Breast epithelium (tissue), 4 donors: Measurements from ENCODE around the gene GLUD1. TPM values are rescaled to one million over a fixed set of nuclear protein-coding genes. Genes with fewer than 3 reads are reported as not detected.

ENCODE experiments used
- DNase-seq, 2 donors: peaks; one replicate each; pipeline ENCODE4 v3.0.0-alpha.2; 2019; ENCODE audit warnings: low spot score in 2 of 2
- H3K27ac ChIP-seq, 2 donors: fragments of 200-600 bp; sonication (generic) in 1 of 2; one replicate each; pipeline ENCODE4 v1.5.1; 2016 to 2019; ENCODE audit warnings: mild to moderate bottlenecking in 1 of 2
- H3K27me3 ChIP-seq, 2 donors: fragments of 200-600 bp; sonication (generic) in 1 of 2; one replicate each; pipeline versions ENCODE4 v1.5.1 to v1.6.0; 2017 to 2019; ENCODE audit warnings: control low read depth in 1 of 2, mild to moderate bottlenecking in 1 of 2
- H3K36me3 ChIP-seq: fragments of 200-600 bp; one replicate; pipeline ENCODE4 v1.5.1; 2019
- H3K4me1 ChIP-seq, 2 donors: fragments of 200-600 bp; sonication (generic); one replicate each; pipeline ENCODE4 v1.5.1; 2016 to 2019; ENCODE audit warnings: control low read depth in 1 of 2
- H3K4me3 ChIP-seq, 3 donors: fragments of 200-600 bp; sonication (generic); 1 replicate in 2 of 3; 2 replicates in 1 of 3; pipeline ENCODE4 v1.5.1; 2016 to 2019; ENCODE audit warnings: mild to moderate bottlenecking in 3 of 3, moderate library complexity in 2 of 3
- H3K9me3 ChIP-seq, 2 donors: fragments of 200-600 bp; sonication (generic) in 1 of 2; one replicate each; pipeline ENCODE4 v1.5.1; 2016 to 2019; ENCODE audit warnings: control low read depth in 1 of 2
- CTCF ChIP-seq, 3 donors: fragments of 450-650 bp; IDR thresholded peaks; one replicate each; pipeline ENCODE4 v1.5.1; 2016 to 2017; ENCODE audit warnings: antibody characterized with exemption in 3 of 3, mild to moderate bottlenecking in 3 of 3, moderate library complexity in 3 of 3
- POLR2A ChIP-seq: fragments of 450-650 bp; IDR thresholded peaks from one replicate; pipeline ENCODE4 v1.6.1; 2016; ENCODE audit warnings: antibody characterized with exemption, mild to moderate bottlenecking, moderate library complexity
- POLR2AphosphoS5 ChIP-seq, 3 donors: sonication (generic); formaldehyde crosslinking; IDR thresholded peaks; one replicate each; pipeline ENCODE4 v1.6.1; 2017; ENCODE audit warnings: antibody characterized with exemption in 3 of 3
- intact Hi-C: fragments of 100-400 bp; cut with DNase I; formaldehyde crosslinking; loops from one replicate; pipeline ENCODE4 v1.15.1; 2023; ENCODE audit warnings: low total_unique reads
- total RNA-seq, 3 donors: library from RNA; depleted of rRNA; stranded (reverse); fragments of >200 nt; gene quantifications; one replicate each; pipeline ENCODE4 v1.1.0, GENCODE V29; 2016

Gene GLUD1
- total RNA-seq, 3 donors from 2014 or later: 171 to 210 (median 174) TPM

- no peak overlapping the region for H3K27ac ChIP-seq
- no peak for DNase-seq
- TF ChIP-seq POLR2A: no peak
- no peak for TF ChIP-seq CTCF (IDR thresholded peaks at IDR 0.05)
- no peak for TF ChIP-seq POLR2AphosphoS5 (IDR thresholded peaks at IDR 0.05)
- H3K36me3 ChIP-seq: no peaks in the 10 kb centered on the region
- no peaks in the 10 kb centered on the region for H3K27me3 ChIP-seq
- H3K4me1 ChIP-seq: no peaks in the 10 kb centered on the region
- intact Hi-C loops: no loop called here
- H3K4me3 ChIP-seq: no peak overlapping the region
- no peaks in the 10 kb centered on the region for H3K9me3 ChIP-seq
These were observed 28.5 kb downstream of the GLUD1 start for GRCh38 chr10:87066178-87066577.

- Histone ChIP-seq H3K9me3 (no peaks in the 10 kb centered on the region), H3K27me3 (no peaks in the 10 kb centered on the region), H3K4me3 (no peak overlapping the region), H3K4me1 (no peaks in the 10 kb centered on the region), H3K36me3 (no peaks in the 10 kb centered on the region), H3K27ac (no peak overlapping the region)
- TF ChIP-seq POLR2A (no peak), CTCF (IDR thresholded peaks at IDR 0.05) (no peak), POLR2AphosphoS5 (IDR thresholded peaks at IDR 0.05) (no peak)
- intact Hi-C loops: no loop called here
- DNase-seq: no peak
These were observed 30.0 kb downstream of the GLUD1 start for GRCh38 chr10:87064651-87065050.

- DNase-seq: no peak
- H3K4me1 ChIP-seq: no peaks in the 10 kb centered on the region
- intact Hi-C loops: no loop called here
- no peaks in the 10 kb centered on the region for H3K9me3 ChIP-seq
- TF ChIP-seq CTCF (IDR thresholded peaks at IDR 0.05) (no peak), POLR2AphosphoS5 (IDR thresholded peaks at IDR 0.05) (no peak), POLR2A (no peak)
- H3K4me3 ChIP-seq: no peak overlapping the region
- H3K36me3 ChIP-seq: no peaks in the 10 kb centered on the region
- no peaks in the 10 kb centered on the region for H3K27me3 ChIP-seq
- H3K27ac ChIP-seq: no peak overlapping the region
These were observed 34.2 kb downstream of the GLUD1 start for GRCh38 chr10:87060280-87060928.

- intact Hi-C loops: no loop called here
- Histone ChIP-seq H3K9me3 (no peaks in the 10 kb centered on the region), H3K27ac (no peak overlapping the region), H3K27me3 (no peaks in the 10 kb centered on the region), H3K36me3 (no peaks in the 10 kb centered on the region), H3K4me3 (no peak overlapping the region), H3K4me1 (no peaks in the 10 kb centered on the region)
- TF ChIP-seq CTCF (IDR thresholded peaks at IDR 0.05) (no peak), POLR2AphosphoS5 (IDR thresholded peaks at IDR 0.05) (no peak), POLR2A (no peak)
- DNase-seq: no peak
These were observed 35.2 kb downstream of the GLUD1 start for GRCh38 chr10:87059401-87059800.

GRCh38 chr10:87058171-87058570 is 36.5 kb downstream of the GLUD1 start:
- Histone ChIP-seq H3K4me1 (no peaks in the 10 kb centered on the region), H3K4me3 (no peak overlapping the region), H3K9me3 (no peaks in the 10 kb centered on the region), H3K27me3 (no peaks in the 10 kb centered on the region), H3K36me3 (no peaks in the 10 kb centered on the region), H3K27ac (no peak overlapping the region)
- intact Hi-C loops: no loop called here
- no peak for DNase-seq
- no peak for TF ChIP-seq POLR2AphosphoS5 (IDR thresholded peaks at IDR 0.05)
- TF ChIP-seq CTCF (IDR thresholded peaks at IDR 0.05): no peak
- no peak for TF ChIP-seq POLR2A
